ENCODE results near the gene ANKS1B. TPM values are rescaled to one million over a fixed set of nuclear protein-coding genes. Genes with fewer than 3 reads are reported as not detected.
"Not testable (repeated sequence)": the region's sequence is repeated elsewhere in the genome, so short reads cannot be mapped to it uniquely, and the experiment has no call there.

The ANKS1B gene
- total RNA-seq, 4 donors from 2014 or later, result 1.5 to 5.5 (median 4.4) TPM

DNA sequence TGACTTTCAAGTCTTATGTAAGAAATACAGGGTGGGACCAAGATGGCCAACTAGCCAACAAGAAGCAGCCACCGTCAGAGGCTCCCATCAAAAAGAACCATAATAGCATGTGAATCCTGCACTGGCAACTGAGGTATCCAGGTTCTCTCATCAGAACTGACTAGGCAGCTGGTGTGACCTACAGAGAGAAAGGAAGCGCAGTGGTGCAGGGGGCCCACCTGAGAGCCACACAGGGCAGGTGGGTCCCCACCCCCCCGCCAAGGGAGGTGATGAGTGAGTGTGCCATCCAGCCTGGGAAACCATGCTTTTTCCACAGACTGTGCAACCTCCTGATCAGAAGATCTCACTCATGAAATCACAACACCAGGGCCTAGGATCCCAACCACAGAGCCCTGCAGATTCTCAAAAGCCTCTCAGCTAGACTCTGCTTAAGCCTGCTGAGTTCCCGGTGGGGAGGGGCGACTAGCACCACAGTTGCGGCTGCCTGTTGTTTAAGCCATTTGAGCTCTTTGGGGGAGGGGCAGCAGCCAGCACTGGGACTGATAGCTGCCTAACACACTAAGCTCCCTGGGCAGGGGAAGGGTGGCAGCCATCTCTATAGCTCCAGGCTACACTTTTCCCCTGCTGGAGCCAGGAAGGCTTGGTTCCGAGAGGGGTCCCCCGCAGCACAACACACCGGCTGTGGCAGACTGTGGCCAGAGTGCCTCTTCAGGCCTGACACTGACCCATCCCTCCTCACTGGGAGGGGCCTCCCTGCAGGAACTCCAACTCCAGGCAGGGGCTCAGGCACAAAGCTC lies 261.8 kb downstream of the ANKS1B start:
- TF ChIP-seq, protein P1, sequence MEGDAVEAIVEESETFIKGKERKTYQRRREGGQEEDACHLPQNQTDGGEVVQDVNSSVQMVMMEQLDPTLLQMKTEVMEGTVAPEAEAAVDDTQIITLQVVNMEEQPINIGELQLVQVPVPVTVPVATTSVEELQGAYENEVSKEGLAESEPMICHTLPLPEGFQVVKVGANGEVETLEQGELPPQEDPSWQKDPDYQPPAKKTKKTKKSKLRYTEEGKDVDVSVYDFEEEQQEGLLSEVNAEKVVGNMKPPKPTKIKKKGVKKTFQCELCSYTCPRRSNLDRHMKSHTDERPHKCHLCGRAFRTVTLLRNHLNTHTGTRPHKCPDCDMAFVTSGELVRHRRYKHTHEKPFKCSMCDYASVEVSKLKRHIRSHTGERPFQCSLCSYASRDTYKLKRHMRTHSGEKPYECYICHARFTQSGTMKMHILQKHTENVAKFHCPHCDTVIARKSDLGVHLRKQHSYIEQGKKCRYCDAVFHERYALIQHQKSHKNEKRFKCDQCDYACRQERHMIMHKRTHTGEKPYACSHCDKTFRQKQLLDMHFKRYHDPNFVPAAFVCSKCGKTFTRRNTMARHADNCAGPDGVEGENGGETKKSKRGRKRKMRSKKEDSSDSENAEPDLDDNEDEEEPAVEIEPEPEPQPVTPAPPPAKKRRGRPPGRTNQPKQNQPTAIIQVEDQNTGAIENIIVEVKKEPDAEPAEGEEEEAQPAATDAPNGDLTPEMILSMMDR (IDR thresholded peaks at IDR 0.05), result no peak
- no peak for TF ChIP-seq POLR2A (IDR thresholded peaks at IDR 0.05)
- no peak overlapping the region for H3K4me3 ChIP-seq (ENCODE audit: low read depth, poor library complexity, severe bottlenecking)
- 74 to 84% methylated on average over 6 of the region's 9 CpGs for WGBS, 2 donors
- intact Hi-C loops (cut with DNase I; ENCODE audit: low total_unique reads), result no loop called here
- no peak for DNase-seq (ENCODE audit: low spot score in 2 of 2)

DNA sequence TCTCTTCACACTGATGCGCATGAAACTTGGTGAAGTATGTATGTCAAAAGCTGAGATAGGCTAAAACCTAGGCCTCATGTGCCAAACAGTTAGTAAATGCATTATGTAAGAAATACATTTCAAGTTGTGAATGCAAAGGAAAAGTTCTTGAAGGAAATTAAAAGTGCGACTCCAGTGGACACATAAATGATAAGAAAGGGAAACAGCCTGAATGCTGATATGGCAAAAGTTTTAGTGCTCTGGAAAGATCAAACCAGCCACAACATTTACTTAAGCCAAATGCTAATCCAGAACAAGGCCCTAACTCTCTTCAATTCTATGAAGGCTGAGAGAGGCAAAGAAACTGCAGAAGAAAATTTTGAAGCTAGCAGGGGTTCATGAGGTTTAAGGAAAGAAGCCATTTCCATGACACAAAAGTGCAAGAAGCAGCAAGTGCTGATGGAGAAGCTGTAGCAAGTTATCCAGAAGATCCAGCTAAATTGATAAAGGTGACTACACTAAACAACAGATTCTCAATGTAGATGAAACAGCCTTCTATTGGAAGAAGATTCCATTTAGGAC lies 262.9 kb downstream of the ANKS1B start:
- no peak for DNase-seq (ENCODE audit: low spot score in 2 of 2)
- TF ChIP-seq POLR2A (IDR thresholded peaks at IDR 0.05), result no peak
- TF ChIP-seq, protein P1 (IDR thresholded peaks at IDR 0.05), result no peak
- 48 to 76% methylated on average over 2 of the region's 2 CpGs for WGBS, 2 donors
- intact Hi-C loops (cut with DNase I; ENCODE audit: low total_unique reads), result no loop called here
- H3K4me3 ChIP-seq (ENCODE audit: low read depth, poor library complexity, severe bottlenecking), result no peak overlapping the region

DNA sequence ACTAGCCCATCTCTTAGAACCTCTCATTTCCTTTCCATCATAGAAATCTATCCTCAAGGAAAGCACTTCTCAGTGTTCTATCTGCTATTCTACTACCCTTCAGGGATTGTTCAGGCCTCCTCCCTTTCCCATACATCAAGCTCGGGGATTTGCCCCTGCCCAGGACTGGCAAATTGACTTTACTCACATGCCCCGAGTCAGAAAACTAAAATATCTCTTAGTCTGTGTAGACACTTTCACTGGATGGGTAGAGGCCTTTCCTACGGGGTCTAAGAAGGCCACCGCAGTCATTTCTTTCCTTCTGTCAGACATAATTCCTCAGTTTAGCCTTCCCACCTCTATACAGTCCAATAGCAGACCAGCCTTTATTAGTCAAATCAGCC lies 264.7 kb downstream of the ANKS1B start:
- DNase-seq (ENCODE audit: low spot score in 2 of 2); intact Hi-C loops (cut with DNase I; ENCODE audit: low total_unique reads); H3K4me3 ChIP-seq (ENCODE audit: low read depth, poor library complexity, severe bottlenecking): not testable (repeated sequence)
- 86 to 88% methylated on average over 4 of the region's 4 CpGs for WGBS, 2 donors

DNA sequence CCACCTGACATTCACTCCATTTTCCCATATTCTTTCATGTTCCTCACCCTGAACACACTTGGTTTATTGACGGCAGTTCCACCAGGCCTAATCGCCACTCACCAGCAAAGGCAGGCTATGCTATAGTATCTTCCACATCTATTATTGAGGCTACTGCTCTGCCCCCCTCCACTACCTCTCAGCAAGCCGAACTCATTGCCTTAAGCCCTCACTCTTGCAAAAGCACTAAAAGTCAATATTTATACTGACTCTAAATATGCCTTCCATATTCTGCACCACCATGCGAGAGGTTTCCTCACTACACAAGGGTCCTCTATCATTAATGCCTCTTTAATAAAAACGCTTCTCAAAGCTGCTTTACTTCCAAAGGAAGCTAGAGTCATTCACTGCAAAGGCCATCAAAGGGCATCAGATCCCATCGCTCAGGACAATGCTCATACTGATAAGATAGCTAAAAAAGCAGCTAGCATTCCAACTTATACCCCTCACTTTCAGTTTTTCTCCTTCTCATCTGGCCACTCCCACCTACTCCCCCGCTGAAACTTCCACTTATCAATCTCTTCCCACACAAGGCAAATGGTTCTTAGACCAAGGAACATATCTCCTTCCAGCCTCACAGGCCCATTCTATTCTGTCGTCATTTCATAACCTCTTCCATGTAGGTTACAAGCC lies 265.2 kb downstream of the ANKS1B start:
- intact Hi-C loops (cut with DNase I; ENCODE audit: low total_unique reads); H3K4me3 ChIP-seq (ENCODE audit: low read depth, poor library complexity, severe bottlenecking); DNase-seq (ENCODE audit: low spot score in 2 of 2): not testable (repeated sequence)
- WGBS, 2 donors, result 90 to 92% methylated on average over 8 of the region's 8 CpGs

DNA sequence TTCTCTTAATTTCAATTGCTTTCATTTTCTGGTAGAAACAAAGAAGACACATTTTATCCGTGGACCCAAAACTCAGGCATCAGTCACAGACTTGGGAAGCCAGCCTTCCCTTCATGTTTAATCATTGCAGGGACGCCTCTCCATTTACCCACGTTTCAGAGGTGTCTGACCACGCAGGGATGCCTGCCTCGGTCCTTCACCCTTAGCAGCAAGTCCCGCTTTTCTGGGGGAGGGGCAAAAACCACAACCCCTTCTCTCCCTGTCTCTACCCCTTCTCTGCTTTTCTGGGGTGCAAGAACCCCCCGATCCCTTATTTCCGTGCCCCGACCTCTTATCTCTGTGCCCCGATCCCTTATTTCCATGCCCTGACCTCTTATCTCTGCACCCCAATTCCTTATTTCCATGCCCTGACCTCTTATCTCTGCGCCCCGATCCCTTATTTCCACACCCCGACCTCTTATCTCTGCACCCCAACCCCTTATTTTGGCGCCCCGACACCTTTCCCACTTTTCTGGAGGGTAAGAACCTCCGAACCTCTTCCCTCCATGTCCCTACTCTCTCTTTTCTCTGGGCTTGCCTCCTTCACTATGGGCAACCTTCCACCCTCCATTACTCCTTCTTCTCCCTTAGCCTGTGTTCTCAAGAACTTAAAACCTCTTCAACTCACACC lies 268.8 kb downstream of the ANKS1B start:
- WGBS, 2 donors, result 85 to 91% methylated on average over 16 of the region's 16 CpGs
- H3K4me3 ChIP-seq (ENCODE audit: low read depth, poor library complexity, severe bottlenecking); intact Hi-C loops (cut with DNase I; ENCODE audit: low total_unique reads); DNase-seq (ENCODE audit: low spot score in 2 of 2): not testable (repeated sequence)

DNA sequence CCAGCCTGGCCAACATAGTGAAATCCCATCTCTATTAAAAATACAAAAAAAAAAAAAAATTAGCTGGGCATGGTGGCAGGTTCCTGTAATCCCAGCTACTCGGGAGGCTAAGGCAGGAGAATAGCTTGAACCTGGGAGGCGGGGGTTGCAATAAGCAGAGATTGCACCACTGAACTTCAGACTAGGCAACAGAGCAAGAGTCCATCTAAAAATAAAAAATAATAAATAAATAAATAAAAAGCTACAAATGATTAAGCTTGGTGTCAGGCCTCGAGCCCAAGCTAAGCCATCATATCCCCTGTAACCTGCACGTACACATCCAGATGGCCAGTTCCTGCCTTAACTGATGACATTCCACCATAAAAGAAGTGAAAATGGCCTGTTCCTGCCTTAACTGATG lies 269.8 kb downstream of the ANKS1B start:
- H3K4me3 ChIP-seq (ENCODE audit: low read depth, poor library complexity, severe bottlenecking); intact Hi-C loops (cut with DNase I; ENCODE audit: low total_unique reads); DNase-seq (ENCODE audit: low spot score in 2 of 2): not testable (repeated sequence)
- WGBS, 2 donors, result 81 to 90% methylated on average over 4 of the region's 4 CpGs

DNA sequence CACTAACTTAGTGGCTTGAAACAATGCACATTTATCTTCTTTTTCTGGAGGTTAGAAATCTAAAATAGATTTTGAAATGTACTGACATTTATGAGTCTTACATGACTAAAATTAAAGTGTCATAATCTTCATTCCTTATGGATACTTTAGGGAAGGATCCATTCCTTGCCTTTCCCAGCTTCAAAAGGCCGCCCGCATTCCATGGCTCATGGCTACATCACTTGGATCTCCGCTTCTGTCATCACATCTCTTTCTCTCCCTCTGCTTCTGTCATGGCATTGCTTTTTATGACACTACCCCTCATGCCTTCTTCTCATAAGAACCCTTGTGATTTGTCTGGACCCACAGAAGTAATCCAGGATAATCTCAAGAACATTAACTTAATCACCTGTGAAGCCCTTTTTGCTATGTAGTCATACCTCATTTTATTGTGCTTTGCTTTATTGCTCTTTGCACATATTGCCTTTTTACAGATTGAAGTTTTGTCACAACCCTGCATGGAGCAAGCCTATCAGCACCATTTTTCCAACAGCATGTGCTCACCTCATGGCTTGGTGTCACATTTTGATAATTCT lies 270.7 kb downstream of the ANKS1B start:
- DNase-seq (ENCODE audit: low spot score in 2 of 2), result no peak
- no peak for TF ChIP-seq POLR2A (IDR thresholded peaks at IDR 0.05)
- TF ChIP-seq, protein P1 (IDR thresholded peaks at IDR 0.05), result no peak
- no peak overlapping the region for H3K4me3 ChIP-seq (ENCODE audit: low read depth, poor library complexity, severe bottlenecking)
- 62 to 78% methylated on average over 3 of the region's 3 CpGs for WGBS, 2 donors
- intact Hi-C loops (cut with DNase I; ENCODE audit: low total_unique reads), result no loop called here
